BJ (cell line): Measurements from ENCODE around the gene SH3GLB2. TPM values are rescaled to one million over a fixed set of nuclear protein-coding genes. Genes with fewer than 3 reads are reported as not detected.

ENCODE experiments used
- CTCF ChIA-PET: fragments of 350-600 bp; formaldehyde crosslinking; extraction: SDS; loops from one replicate; lab custom pipeline; 2021; ENCODE audit warnings: antibody characterized with exemption, inconsistent platforms; lab: Yijun Ruan, JAX
- POLR2A ChIA-PET: fragments of 300-600 bp; sonication (Branson Sonifier 250); formaldehyde crosslinking; extraction: SDS; loops from one replicate; lab custom pipeline; 2021; ENCODE audit warnings: antibody characterized with exemption; lab: Charles Lee
- DNase-seq: peaks from one replicate; pipeline ENCODE4 v3.0.0-alpha.2; 2011; ENCODE audit warnings: low read depth
- H3K27me3 ChIP-seq: 2 replicates; pipeline ENCODE4 v1.6.0; 2011; ENCODE audit warnings: low read length; ENCODE audit not compliant: control insufficient read depth, insufficient read depth
- H3K36me3 ChIP-seq: 2 replicates; pipeline ENCODE4 v1.5.1; 2011; ENCODE audit warnings: low read length; ENCODE audit not compliant: control insufficient read depth, insufficient read depth
- H3K4me3 ChIP-seq: 2 replicates; pipeline ENCODE4 v1.5.1; 2011; ENCODE audit warnings: low read depth, mild to moderate bottlenecking, control low read depth, low read length
- CTCF ChIP-seq: IDR thresholded peaks from 2 replicates; pipeline ENCODE4 v1.5.1; 2011; ENCODE audit warnings: low read depth, mild to moderate bottlenecking, control low read depth, inconsistent platforms, low read length, moderate library complexity; ENCODE audit not compliant: insufficient read depth
- polyA plus RNA-seq: library from polyadenylated mRNA; depleted of rRNA; stranded (reverse); fragments of >200 nt; gene quantifications from 2 replicates; pipeline ENCODE4 v1.2.3, GENCODE V29; 2011

SH3GLB2 gene
- polyA plus RNA-seq, 1 experiment = 52.7 TPM

GRCh38 chr9:129053020-129053419, 24.9 kb upstream of the SH3GLB2 start:
- no peak overlapping the region for H3K4me3 ChIP-seq
- H3K27me3 ChIP-seq = no peaks in the 10 kb centered on the region
- H3K36me3 ChIP-seq = peaks cover 19% of the 10 kb centered on the region
- ChIA-PET POLR2A (no interaction called here), CTCF (no interaction called here)
- no peak for DNase-seq
- no peak for TF ChIP-seq CTCF

GRCh38 chr9:129052592-129052991, 24.5 kb upstream of the SH3GLB2 start:
- H3K27me3 ChIP-seq = no peaks in the 10 kb centered on the region
- DNase-seq = no peak
- CTCF ChIA-PET = no interaction called here
- H3K4me3 ChIP-seq = no peak overlapping the region
- H3K36me3 ChIP-seq = peaks cover 21% of the 10 kb centered on the region
- no peak for TF ChIP-seq CTCF
- POLR2A ChIA-PET = no interaction called here

GRCh38 chr9:129042016-129042415, 13.9 kb upstream of the SH3GLB2 start:
- Histone ChIP-seq H3K4me3 (no peak overlapping the region), H3K27me3 (no peaks in the 10 kb centered on the region), H3K36me3 (peaks cover 12% of the 10 kb centered on the region)
- ChIA-PET CTCF (interaction anchor here (0.6 kb wide), 1 partner anchor 178 kb away, joined by 3 read pairs; no protein-coding TSS in a partner anchor), POLR2A (no interaction called here)
- TF ChIP-seq CTCF = no peak
- no peak for DNase-seq

- CTCF ChIA-PET = no interaction called here
- no peak for DNase-seq
- POLR2A ChIA-PET = no interaction called here
Observed at GRCh38 chr9:129040113-129040643, 12.0 kb upstream of the SH3GLB2 start.

More at GRCh38 chr9:129040113-129040643, 12.0 kb upstream of the SH3GLB2 start:
- Histone ChIP-seq H3K4me3 (no peak overlapping the region), H3K36me3 (peaks cover 12% of the 10 kb centered on the region), H3K27me3 (no peaks in the 10 kb centered on the region)
- no peak for TF ChIP-seq CTCF
